Measurements from ENCODE around the gene EPS15. TPM values are rescaled to one million over a fixed set of nuclear protein-coding genes. Genes with fewer than 3 reads are reported as not detected.
A peak's percentile ranks its signal among the peaks of the same experiment; 100 is the strongest.

Gene EPS15
- total and polyA plus RNA-seq, 12 donors: 12.4 to 81.4 (median 63.0) TPM

GRCh38 chr1:51329443-51330325 lies 189.4 kb downstream of the EPS15 start:
- peaks cover 3 to 48% (median 20%) of the 10 kb centered on the region in 9 donors for H3K4me1 ChIP-seq
- TF ChIP-seq CTCF (IDR thresholded peaks at IDR 0.05): no peak
- H3K27me3 ChIP-seq: peaks cover 0 to 27% (median 7%) of the 10 kb centered on the region in 7 donors
- DNase-seq (peak; percentile 60 to 70), ATAC-seq (peak; percentile 44 to 83 (median 74))
- no peaks in the 10 kb centered on the region for H3K36me3 ChIP-seq
- intact Hi-C loops (cut with DNase I): no loop called here
- no peaks in the 10 kb centered on the region for H3K9me3 ChIP-seq
- WGBS, 2 donors: 37 to 39% methylated on average over 23 to 26 of the region's 26 CpGs
- H3K27ac ChIP-seq: peak overlapping the region in 9 of 10 donors; percentile 5 to 89 (median 74)
- peak overlapping the region in 8 of 10 donors; percentile 14 to 47 (median 37) for H3K4me3 ChIP-seq

DNA sequence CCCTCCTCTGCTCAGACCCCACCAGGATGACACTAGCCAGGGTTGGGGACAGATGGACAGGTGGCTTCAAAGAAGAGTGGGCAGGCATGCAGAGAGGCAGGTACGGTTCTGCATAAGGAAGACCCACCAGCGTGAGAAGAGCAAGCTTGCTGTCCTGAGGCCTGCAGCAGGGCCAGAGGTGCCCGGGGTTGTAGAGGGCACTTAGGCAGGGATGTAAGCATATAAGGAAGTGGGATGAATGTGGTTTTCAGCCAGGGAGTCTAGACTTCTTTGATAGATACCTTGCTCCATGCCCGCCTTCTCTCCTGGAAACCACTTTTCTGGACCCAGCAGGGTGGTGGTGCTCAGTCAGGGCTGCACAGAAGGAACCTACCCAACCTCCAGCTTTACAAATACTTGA lies 190.1 kb downstream of the EPS15 start:
- peak overlapping the region in 6 of 10 donors; percentile 74 to 89 (median 76) for H3K27ac ChIP-seq
- TF ChIP-seq CTCF (IDR thresholded peaks at IDR 0.05): no peak
- DNase-seq (no peak), ATAC-seq (peak in 1 of 8 donors; percentile 1)
- H3K27me3 ChIP-seq: peaks cover 0 to 27% (median 7%) of the 10 kb centered on the region in 7 donors
- intact Hi-C loops (cut with DNase I): no loop called here
- no peak overlapping the region for H3K4me3 ChIP-seq
- no peaks in the 10 kb centered on the region for H3K9me3 ChIP-seq
- WGBS, 2 donors: 91 to 96% methylated on average over 4 of the region's 4 CpGs
- H3K36me3 ChIP-seq: no peaks in the 10 kb centered on the region
- H3K4me1 ChIP-seq: peaks cover 3 to 48% (median 20%) of the 10 kb centered on the region in 9 donors

DNA sequence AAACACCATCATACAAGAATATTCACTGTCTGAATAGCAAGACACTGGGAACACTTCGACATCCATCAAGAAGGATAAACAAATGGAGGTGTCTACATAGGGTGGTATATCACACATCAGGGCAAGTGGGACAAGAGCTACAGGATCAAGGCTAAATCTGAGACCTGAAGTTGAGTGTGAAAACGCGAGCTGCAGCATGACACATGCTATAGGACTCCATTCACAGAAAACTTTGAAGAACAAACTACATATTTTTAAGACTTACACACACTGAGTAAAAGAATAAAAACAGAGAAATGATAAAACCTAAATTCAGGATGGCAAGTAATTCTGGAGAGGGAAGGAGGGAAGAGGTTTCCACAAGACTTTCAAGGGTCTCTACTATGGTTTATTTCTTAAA lies 190.8 kb downstream of the EPS15 start:
- H3K27ac ChIP-seq: peak overlapping the region in 1 of 10 donors; percentile 89

More for the DNA sequence above, 190.8 kb downstream of the EPS15 start:
- H3K27me3 ChIP-seq: peaks cover 0 to 27% (median 7%) of the 10 kb centered on the region in 7 donors
- H3K4me3 ChIP-seq: no peak overlapping the region
- intact Hi-C loops (cut with DNase I): no loop called here
- no peaks in the 10 kb centered on the region for H3K36me3 ChIP-seq
- peaks cover 3 to 48% (median 20%) of the 10 kb centered on the region in 9 donors for H3K4me1 ChIP-seq
- 91 to 96% methylated on average over 3 of the region's 3 CpGs for WGBS, 2 donors
- ATAC-seq (no peak), DNase-seq (no peak)
- no peak for TF ChIP-seq CTCF (IDR thresholded peaks at IDR 0.05)
- H3K9me3 ChIP-seq: no peaks in the 10 kb centered on the region

Measured in heart right ventricle (tissue), 16 donors.